Measurements from ENCODE around the gene ETS2.

Gene ETS2

DNA sequence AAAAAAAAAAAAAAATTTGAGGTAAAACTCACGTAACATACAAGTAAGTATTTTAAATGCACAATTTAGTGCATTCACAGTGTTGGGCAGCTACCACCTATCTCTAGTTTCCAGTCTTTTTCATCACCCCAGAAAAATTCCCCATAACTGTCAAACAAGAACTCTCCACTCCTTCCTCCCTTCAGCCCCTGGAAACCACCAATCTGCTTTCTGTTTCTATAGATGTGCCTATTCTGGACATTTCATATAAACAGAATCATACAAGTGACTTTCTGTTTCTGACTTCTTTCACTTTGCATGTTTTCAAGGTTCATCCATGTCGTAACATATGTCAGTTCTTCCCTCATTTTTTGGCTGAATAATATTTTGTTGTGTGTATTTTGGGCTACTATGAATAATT, 24.9 kb upstream of the ETS2 start:
- no peak for DNase-seq

DNA sequence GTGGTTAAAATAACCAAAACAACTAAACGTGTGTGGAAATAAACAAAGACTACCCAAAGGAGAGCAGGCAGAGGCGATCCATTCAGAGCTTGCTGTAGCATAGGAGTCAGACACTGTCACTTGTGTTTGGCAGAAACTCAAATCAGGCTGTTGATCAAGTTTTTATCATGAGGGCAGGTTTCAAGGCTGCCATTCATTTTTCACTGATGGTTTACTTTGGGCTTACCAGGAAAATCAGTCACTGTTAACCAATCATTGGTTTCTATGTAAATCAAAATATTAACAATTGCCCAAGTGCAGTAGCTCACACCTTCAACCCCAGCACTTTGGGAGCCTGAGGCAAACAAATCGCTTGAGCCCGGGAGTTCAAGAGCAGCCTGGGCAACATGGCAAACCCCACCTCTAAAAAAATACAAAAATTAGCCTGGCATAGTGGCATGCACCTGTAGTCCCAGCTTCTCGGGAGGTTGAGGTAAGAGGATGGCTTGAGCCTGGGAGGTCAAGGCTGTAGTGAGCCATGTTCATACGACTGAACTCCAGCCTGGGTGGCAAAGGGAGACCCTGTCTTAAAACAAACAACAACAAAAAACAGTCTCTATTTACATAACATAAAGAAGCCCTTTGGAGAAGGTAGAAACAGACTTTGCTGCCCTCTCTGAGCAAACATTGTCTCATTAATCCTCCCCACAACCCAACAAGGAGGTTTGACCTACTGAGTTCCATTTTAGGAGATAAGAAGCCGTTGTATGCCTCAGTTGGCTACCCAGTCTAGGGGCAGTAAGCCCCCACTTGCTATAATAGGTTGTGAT, 21.1 kb upstream of the ETS2 start:
- DNase-seq = no peak

DNA sequence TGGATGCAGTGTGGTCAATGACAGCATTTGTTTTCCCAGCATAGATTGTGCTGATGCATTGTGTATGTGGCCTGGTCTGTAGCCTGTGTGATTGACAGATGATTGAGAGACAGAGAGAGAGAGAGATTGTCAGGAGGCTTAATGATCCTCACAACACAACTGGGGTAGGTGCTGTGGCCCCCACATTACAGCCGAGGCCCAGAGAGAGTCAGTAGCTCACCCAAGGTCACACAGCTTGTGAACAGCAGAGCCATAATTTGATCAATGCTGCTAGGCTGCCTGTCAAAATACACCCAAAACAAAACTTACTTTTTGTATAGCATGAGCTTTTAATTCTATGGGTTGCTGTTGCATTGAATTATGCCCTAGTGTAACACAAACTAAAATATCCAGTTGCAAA, 20.2 kb upstream of the ETS2 start:
- no peak for DNase-seq

- no peak for DNase-seq
Measured at GRCh38 chr21:38787016-38787415, 18.7 kb upstream of the ETS2 start.

- peak in 1 of 2 experiments; percentile 56 for DNase-seq
Measured at GRCh38 chr21:38787461-38788274, 18.1 kb upstream of the ETS2 start.

DNA sequence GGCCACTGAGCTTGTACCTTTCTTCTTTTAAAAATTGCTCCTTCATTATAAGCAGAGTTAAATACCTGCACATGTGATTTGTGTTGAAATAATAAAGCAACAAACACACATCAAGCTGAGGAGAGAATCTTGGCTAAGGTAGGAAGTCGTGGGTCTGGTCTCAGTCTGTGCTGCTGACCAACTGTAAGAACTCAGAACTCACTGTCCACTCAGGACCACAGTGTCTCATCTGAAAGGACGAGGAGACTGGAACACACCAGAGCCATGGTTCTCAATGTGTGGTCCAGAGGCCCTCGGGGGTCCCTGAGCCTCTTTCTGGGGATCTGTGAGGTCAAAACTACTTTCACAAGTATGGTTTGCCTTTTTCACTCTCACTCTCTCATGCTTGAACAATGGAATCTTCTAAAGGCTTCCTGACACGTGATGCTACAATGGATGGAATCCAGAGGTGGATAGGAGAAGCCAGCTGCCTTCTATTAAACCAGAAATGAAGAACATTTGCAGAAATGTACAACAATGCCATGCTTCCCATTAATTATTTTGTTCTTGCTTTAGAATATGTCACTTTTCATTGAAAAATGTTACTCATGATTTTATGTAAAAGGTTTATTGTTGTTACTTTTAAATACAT, 17.3 kb upstream of the ETS2 start:
- no peak for DNase-seq

- no peak for DNase-seq
Measured at GRCh38 chr21:38789275-38789674, 16.5 kb upstream of the ETS2 start.

DNA sequence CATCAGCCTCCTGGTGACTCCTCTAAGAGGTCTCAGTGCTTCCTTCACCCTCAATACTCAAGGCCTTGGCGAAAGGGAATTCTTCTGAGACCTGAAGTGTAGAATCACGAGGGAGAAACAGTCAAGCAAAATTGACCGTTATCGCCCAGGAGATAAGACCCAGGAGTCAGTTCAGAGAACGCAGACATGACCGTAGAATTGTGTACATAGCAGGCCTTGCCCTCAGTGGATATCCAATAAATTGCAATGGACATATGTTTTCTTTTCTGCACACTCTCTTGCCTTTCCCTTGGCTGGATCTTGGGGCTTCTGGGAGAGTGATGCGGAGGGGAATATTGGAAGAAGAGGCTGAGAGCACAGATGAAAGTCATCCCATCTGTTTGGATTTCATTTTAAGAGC, 15.7 kb upstream of the ETS2 start:
- DNase-seq = no peak

- no peak for DNase-seq
Measured at GRCh38 chr21:38790961-38791360, 14.8 kb upstream of the ETS2 start.

GRCh38 chr21:38792676-38793459, 12.9 kb upstream of the ETS2 start:
- no peak for DNase-seq

DNA sequence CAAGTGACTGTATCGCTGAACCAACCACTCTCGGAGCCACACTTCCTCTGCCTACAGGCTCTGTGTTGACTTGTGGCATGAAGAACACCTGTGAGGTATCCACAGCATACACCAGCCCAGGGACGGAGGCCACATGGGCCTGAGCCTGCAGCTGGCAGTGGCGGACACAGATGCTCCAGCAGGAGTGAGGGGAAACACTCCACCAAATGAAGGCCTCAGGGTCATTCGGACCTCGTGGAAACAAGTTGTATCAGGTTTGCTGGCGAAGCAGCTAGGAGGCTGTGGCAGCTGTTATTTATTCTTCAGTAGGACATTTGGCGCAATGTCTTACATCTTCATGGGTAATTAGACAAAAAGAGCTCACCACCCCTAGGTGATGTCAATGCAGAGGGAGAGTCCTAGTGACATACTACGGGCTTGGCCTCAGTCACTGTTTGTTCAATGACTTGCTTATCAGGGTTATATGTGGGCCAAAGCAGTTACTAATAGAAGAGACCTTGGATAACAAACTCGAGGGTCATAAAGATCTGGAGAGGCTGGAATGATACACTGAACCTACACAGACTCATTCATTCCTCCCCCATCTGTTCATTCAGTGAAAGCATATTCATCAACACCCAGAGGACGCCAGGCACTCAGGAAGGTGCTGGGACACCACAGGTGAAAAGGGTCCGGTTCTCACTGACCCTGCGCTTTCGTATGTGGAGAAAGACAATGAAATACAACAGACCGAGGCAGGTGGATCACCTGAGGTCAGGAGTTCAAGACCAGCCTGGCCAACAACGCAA, 11.6 kb upstream of the ETS2 start:
- DNase-seq = peak in 1 of 2 experiments; percentile 62

- DNase-seq = no peak
Measured at GRCh38 chr21:38794978-38795377, 10.8 kb upstream of the ETS2 start.

DNA sequence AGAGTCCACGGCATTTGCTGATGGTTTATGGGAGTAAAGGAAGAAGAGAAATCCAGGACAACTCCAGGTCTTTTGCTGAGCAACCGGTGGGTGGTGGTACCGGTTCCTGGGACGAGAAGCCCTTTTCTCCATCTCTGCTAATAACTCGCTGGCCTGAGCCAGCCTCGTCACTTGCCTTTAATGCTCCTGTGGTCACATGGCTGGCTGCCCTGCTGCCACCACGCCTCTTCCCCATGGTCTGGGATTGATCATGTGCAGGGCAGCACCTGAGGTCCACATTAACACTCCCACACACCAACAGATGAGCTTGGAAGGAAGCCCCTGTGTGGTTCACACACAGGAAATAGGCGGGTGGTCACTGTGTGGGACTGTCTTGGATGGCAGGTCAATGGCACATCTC, 10.3 kb upstream of the ETS2 start:
- no peak for DNase-seq

- no peak for DNase-seq
Measured at GRCh38 chr21:38796424-38796823, 9.3 kb upstream of the ETS2 start.

- DNase-seq = no peak
Measured at GRCh38 chr21:38797470-38797869, 8.3 kb upstream of the ETS2 start.

GRCh38 chr21:38798081-38798480, 7.6 kb upstream of the ETS2 start:
- DNase-seq = no peak

DNA sequence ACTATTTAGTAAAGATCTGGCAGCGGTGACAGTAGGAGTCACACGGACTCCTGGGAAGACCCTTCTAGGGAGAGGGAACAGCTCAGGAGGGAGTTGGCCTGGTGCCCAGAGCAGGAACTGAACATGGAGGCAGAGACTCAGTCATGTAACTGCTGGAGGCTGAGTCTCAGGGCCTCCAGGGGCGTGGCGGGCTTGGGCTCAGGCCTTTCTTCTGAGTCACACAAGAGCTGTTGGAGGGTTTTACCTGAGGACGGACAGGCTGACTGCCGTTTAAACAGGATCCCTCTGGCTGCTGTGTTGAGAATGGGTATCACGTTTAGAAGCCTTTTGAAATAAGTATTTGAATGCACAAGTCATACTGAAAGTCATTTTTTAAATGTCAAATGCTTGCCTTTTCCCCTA, 7.2 kb upstream of the ETS2 start:
- peak in 1 of 2 experiments; percentile 21 for DNase-seq

GRCh38 chr21:38800046-38800758, 5.5 kb upstream of the ETS2 start:
- DNase-seq = no peak

DNA sequence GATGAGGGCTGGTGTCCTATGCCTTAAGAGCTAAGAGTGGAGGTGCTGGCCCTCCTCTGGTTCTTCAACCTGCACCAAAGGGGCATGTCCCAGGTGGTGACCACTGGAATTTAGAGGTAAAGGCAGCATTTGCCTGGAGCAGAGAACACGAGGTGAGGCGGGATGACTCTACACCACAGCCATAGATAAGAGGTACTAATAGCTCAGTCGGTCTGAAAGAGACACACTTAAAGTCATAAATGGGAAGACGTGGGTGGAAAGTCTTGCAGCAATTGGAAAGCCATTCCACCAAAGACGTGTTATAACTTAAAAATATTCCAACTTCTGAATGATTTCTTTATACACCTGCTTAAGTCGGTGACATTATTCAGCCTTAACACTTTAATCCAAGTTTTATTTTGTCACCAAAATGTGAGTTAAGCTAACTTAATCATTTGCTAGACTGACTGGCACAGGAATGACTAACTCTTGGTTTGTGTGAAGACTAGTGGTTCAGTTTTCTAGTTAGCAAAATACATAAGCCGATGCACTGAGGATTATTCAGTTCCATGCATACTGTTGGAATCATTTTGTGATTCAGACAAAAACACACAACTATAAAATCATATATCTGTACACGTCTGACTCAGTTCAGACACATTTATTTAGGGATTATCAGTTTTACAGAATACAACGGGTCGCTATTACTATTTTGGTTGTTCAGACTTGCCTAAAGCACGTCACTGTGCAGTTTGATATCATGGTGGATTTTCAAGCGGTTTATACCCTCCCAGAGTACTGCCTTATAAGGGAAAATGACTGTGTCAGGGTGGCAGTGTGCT, 4.6 kb upstream of the ETS2 start:
- DNase-seq = no peak

All from NCI-H446 (cell line).